BLaER1 (cell line): ENCODE data around the gene NFIX.
A peak's percentile ranks its signal among the peaks of the same experiment; 100 is the strongest.

Source experiments
- H3K27ac ChIP-seq: shearing (Covaris generic); formaldehyde crosslinking; 2 replicates; pipeline ENCODE4 v1.8.1; 2022
- H3K27me3 ChIP-seq: shearing (Covaris generic); formaldehyde crosslinking; 2 replicates; pipeline ENCODE4 v1.8.1; 2022
- H3K36me3 ChIP-seq: shearing (Covaris generic); formaldehyde crosslinking; 2 replicates; pipeline ENCODE4 v1.8.1; 2022
- H3K4me1 ChIP-seq: shearing (Covaris generic); formaldehyde crosslinking; 2 replicates; pipeline ENCODE4 v1.8.1; 2022
- H3K4me2 ChIP-seq: shearing (Covaris generic); formaldehyde crosslinking; 2 replicates; pipeline ENCODE4 v1.8.1; 2022
- H3K4me3 ChIP-seq: shearing (Covaris generic); formaldehyde crosslinking; 2 replicates; pipeline ENCODE4 v1.8.1; 2022
- H3K9ac ChIP-seq: shearing (Covaris generic); formaldehyde crosslinking; 2 replicates; pipeline ENCODE4 v1.8.1; 2022
- H3K9me3 ChIP-seq: shearing (Covaris generic); formaldehyde crosslinking; 2 replicates; pipeline ENCODE4 v1.8.1; 2022
- H4K20me1 ChIP-seq: shearing (Covaris generic); formaldehyde crosslinking; 2 replicates; pipeline ENCODE4 v1.8.1; 2022
- Cebpa-rat ChIP-seq: shearing (Covaris generic); IDR thresholded peaks from 2 replicates; pipeline ENCODE4 v1.8.1; 2022

The NFIX gene

DNA sequence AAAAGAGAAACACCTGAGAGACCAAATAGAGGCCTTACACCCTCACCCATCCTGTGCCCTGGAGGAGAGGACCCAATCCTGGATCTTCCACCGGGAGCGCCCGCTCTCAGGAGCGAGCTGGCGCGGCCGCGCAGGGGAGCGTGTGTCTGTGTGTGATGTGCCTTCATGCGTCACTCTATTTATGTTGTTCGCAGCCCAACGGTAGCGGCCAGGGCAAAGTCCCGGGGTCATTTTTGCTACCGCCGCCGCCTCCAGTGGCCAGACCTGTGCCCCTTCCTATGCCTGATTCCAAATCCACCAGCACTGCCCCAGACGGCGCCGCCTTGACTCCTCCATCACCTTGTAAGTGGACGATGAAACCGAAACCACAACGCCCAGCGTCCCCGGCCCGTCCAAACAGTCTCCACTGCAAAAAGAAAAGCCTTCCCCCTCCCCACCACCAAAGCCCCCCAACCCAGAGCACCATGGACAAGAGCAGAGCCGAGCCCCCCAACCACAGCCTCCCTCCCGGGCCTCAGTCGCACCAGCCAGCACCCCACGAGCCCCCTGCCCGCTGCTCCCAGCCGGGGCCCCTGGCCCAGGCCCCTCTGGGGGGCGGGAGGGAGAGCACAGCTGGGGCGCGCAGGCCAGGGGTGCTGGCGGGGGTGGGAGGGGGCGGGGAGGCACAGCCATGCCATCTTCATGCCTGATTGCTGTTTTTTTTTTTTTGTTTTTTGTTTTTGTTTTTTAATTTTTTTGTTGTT, 92.7 kb downstream of the NFIX start:
- no peaks in the 10 kb centered on the region for H3K27me3 ChIP-seq
- no peak for TF ChIP-seq Cebpa-rat
- H3K4me2 ChIP-seq, result no peak overlapping the region
- H3K4me3 ChIP-seq, result no peak overlapping the region
- no peaks in the 10 kb centered on the region for H3K9me3 ChIP-seq
- peaks cover 52% of the 10 kb centered on the region for H3K4me1 ChIP-seq
- no peak overlapping the region for H3K9ac ChIP-seq
- peaks cover 48% of the 10 kb centered on the region for H3K36me3 ChIP-seq
- no peaks in the 10 kb centered on the region; the same call in 1 of the 2 replicates for H4K20me1 ChIP-seq
- no peak overlapping the region for H3K27ac ChIP-seq

DNA sequence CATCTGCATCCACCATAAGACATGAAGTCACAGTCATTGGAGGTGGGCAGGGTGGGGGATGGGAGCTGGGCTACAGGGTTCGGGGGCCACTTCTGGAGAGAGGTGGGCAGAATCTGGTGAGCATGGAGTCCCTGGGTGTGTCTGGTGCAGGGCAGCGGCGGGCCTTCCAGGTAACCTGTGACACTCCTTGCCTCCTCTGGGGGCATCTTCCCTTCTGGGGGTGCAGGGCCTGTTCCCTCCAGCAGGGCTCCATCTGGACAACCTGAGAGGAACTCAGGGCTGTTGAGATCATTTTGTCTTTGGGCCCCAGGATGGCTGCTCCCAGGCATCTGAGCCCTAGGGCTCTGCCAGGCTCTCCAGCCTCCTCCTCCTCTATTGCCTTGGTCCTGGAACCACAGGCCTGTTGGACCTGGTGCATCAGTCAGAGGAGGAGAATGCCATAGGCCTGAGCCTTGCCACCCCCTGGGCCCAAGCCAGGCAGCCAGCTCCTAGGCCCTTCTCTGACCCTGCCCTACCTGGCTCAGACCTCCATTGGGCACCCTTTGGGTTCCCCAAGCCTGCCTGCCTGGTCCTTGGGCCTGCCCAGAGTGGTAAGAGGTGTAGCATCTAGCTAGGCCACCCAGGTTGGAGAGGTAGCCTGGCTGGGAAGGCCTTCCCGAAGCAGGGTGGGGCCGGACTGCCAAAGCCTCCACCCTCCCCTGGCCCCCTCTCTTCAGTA, 94.0 kb downstream of the NFIX start:
- no peaks in the 10 kb centered on the region for H3K9me3 ChIP-seq
- no peak for TF ChIP-seq Cebpa-rat
- peak overlapping the region; percentile 99 for H3K4me2 ChIP-seq
- peak overlapping the region; percentile 74 for H3K9ac ChIP-seq
- no peaks in the 10 kb centered on the region; the same call in 1 of the 2 replicates for H4K20me1 ChIP-seq
- no peaks in the 10 kb centered on the region for H3K27me3 ChIP-seq
- peak overlapping the region; percentile 81 for H3K27ac ChIP-seq
- no peak overlapping the region; the same call in 1 of the 2 replicates for H3K4me3 ChIP-seq
- peaks cover 34% of the 10 kb centered on the region for H3K36me3 ChIP-seq
- peaks cover 65% of the 10 kb centered on the region for H3K4me1 ChIP-seq

DNA sequence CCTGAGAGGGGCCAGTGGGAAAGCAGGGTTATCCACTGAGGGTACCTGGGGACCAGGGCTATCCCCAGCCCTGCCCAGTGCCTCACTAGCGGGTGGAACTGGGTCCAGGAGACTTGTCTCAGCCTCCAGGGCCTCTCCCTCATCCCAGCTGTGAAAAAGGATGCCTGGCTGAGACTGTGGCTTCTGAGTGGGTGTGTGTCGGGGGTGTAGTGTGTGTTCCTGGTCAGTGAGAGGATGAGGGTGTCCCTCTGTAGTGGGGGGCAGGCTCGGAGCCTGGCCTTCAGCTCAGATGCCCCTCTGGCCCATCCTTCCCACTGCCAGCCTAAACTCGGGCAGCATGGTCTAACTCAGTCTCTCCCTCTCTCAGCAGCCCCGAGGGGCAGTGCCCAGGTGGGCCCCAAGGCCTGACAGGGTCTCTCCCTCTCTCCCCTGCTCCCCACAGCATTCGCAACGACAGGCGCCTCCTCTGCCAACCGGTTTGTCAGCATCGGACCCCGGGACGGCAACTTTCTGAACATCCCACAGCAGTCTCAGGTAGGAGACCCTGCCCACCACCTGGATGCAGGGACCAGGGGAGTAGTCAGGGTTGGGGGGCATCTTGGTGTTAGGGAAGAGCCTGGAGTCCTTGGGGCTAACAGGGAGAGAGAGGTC, 94.7 kb downstream of the NFIX start:
- peak overlapping the region; percentile 81 for H3K27ac ChIP-seq

DNA sequence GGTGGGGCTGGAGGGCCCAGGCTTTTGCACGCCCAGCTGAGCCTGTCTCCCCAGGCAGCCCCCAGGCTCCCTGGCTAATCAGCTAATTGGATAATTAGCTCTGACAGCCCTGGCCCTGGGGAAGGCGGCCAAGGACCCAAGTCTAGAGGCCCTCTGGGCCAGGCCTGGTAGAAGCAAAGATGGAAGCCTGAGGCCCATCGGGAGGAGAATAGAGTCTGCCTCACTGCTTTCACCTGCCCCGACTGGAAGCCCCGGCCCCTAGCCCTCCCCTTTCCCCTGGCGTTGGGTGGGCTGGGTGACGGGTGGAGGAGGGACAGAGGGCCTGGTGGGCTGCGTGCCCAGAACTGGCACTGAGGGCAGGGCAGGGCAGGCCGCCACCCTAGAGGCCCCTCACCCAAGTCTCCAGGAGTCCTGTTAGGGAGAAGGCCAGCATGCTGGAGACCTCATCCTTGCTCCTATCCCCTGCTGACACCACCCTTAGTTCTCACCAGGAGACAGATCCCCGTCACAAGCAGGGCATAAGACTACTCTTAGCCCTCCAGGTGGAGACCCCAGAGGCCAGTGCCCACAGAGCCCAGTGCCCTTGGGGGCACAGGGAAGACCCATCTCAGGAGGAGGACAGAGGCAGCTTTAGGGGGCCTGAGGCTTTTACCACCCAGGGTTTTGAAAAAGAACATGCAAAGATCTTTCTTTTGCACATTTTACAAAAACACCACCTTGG, 95.4 kb downstream of the NFIX start:
- peak overlapping the region; percentile 74 for H3K9ac ChIP-seq
- no peak for TF ChIP-seq Cebpa-rat
- H3K27ac ChIP-seq, result peak overlapping the region; percentile 81
- H3K9me3 ChIP-seq, result no peaks in the 10 kb centered on the region
- peak overlapping the region; percentile 40; the same call in 1 of the 2 replicates for H3K4me3 ChIP-seq
- no peaks in the 10 kb centered on the region; the same call in 1 of the 2 replicates for H4K20me1 ChIP-seq
- H3K36me3 ChIP-seq, result peaks cover 26% of the 10 kb centered on the region
- H3K4me2 ChIP-seq, result peak overlapping the region; percentile 99
- H3K27me3 ChIP-seq, result no peaks in the 10 kb centered on the region
- peaks cover 73% of the 10 kb centered on the region for H3K4me1 ChIP-seq

More for the DNA sequence above, 94.7 kb downstream of the NFIX start:
- Histone ChIP-seq H3K36me3 (peaks cover 31% of the 10 kb centered on the region), H3K27me3 (no peaks in the 10 kb centered on the region), H3K4me2 (peak overlapping the region; percentile 99), H3K9ac (peak overlapping the region; percentile 74), H3K9me3 (no peaks in the 10 kb centered on the region), H3K4me3 (no peak overlapping the region; the same call in 1 of the 2 replicates), H3K4me1 (peaks cover 71% of the 10 kb centered on the region), H4K20me1 (no peaks in the 10 kb centered on the region; the same call in 1 of the 2 replicates)
- no peak for TF ChIP-seq Cebpa-rat

DNA sequence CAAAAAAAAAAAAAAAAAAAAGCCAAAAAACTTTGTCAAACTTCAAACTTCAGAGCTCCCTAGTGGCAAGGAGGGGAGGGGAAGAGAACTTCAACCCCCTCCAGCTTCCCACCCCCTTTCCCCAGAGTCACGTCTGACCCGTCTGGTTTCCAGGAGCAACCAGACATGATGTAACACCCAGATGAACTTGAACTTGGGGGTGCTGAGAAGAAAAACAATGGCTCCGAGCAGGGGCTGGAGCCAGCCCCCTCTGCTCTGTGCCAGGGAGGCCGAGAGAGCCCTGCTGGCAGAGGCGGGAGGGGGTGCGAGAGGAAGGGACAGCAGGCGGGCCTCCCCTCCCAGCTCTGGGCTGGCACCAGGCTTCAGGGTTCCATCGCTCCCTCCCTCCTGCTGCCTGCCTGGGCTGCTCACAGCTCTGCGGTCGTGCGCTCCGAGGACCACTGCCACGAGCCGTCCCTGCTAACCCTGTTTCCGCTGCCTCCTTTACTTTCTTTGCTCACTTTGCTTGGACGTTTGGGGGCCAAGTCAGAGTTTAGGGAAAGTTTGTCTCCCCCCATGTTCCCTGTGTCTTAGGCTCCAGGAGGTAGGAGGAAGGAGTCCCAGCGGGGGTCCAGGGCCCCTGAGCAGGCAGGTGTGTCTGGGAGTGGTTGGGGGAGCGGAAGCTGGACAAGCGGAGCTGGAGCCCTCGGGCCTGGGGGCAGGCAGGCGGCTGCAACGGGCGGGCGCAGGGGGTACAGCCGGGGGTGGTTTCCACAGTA, 96.3 kb downstream of the NFIX start:
- no peak for TF ChIP-seq Cebpa-rat
- Histone ChIP-seq H3K9me3 (no peaks in the 10 kb centered on the region), H3K36me3 (peaks cover 16% of the 10 kb centered on the region), H3K27me3 (peaks cover 1% of the 10 kb centered on the region; the same call in 1 of the 2 replicates), H3K9ac (peak overlapping the region; percentile 74), H3K27ac (peak overlapping the region; percentile 81), H3K4me2 (peak overlapping the region; percentile 99), H3K4me3 (peak overlapping the region; percentile 40), H3K4me1 (peaks cover 81% of the 10 kb centered on the region), H4K20me1 (peaks cover 8% of the 10 kb centered on the region)

DNA sequence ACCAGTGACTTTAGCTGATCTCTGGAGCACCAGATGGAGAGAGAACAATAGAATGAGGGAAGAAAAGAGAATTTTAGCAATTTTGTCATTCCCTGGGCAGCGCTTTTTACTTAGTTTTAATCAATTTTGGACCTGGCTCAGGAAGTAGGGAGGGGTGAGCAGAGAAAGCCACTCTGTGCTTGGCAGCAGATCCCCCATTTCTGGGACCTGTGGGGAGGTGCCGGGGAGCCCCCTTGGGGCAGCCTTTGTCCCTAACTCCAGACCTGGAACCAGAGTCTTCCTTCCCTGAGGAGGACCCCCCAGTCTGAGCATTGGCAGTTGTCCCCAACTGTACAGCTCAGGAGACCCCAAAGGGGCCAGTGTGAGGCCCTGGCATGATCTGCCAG, 96.9 kb downstream of the NFIX start:
- Histone ChIP-seq H3K36me3 (peaks cover 11% of the 10 kb centered on the region), H3K4me2 (peak overlapping the region; percentile 99), H4K20me1 (peaks cover 14% of the 10 kb centered on the region), H3K4me3 (peak overlapping the region; percentile 40; the same call in 1 of the 2 replicates), H3K4me1 (peaks cover 87% of the 10 kb centered on the region), H3K9me3 (no peaks in the 10 kb centered on the region), H3K9ac (peak overlapping the region; percentile 74), H3K27ac (peak overlapping the region; percentile 81), H3K27me3 (peaks cover 6% of the 10 kb centered on the region; the same call in 1 of the 2 replicates)
- TF ChIP-seq Cebpa-rat, result no peak

DNA sequence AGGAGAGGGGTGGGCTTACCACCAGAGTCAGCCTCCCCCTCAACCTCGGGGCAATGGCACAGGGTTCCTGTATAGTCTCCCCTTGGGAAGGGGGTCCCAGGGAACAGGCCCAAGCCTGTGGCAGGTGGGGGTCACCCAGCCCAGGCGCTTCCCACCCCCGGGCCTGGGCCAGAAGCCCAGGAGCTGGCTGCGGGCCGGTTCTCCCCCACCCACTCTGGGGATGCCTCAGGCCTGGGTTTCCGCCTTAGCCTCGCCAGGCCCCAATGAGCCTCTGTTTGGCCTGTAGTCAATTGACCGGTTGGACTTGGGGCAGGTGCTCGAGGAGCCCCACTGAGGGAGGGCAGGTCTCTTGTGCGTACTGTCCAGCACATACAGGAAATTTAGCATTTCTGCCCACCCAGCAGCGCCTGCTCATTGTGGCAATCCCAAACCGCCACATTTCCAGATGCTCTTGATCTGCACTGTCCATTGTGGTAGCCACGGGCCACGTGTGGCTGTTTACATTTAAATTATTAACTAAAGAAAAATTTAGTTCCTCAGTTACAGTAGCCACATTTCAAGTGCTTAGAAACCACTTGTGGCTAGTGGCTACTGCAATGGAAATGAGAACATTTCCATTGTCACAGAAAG, 97.4 kb downstream of the NFIX start:
- Histone ChIP-seq H3K4me1 (peaks cover 90% of the 10 kb centered on the region), H3K27ac (peak overlapping the region; percentile 81), H3K36me3 (peaks cover 7% of the 10 kb centered on the region; the same call in 1 of the 2 replicates), H3K4me3 (peak overlapping the region; percentile 11; the same call in 1 of the 2 replicates), H3K9ac (peak overlapping the region; percentile 74), H4K20me1 (peaks cover 17% of the 10 kb centered on the region), H3K27me3 (peaks cover 10% of the 10 kb centered on the region; the same call in 1 of the 2 replicates), H3K4me2 (peak overlapping the region; percentile 99), H3K9me3 (no peaks in the 10 kb centered on the region)
- no peak for TF ChIP-seq Cebpa-rat

DNA sequence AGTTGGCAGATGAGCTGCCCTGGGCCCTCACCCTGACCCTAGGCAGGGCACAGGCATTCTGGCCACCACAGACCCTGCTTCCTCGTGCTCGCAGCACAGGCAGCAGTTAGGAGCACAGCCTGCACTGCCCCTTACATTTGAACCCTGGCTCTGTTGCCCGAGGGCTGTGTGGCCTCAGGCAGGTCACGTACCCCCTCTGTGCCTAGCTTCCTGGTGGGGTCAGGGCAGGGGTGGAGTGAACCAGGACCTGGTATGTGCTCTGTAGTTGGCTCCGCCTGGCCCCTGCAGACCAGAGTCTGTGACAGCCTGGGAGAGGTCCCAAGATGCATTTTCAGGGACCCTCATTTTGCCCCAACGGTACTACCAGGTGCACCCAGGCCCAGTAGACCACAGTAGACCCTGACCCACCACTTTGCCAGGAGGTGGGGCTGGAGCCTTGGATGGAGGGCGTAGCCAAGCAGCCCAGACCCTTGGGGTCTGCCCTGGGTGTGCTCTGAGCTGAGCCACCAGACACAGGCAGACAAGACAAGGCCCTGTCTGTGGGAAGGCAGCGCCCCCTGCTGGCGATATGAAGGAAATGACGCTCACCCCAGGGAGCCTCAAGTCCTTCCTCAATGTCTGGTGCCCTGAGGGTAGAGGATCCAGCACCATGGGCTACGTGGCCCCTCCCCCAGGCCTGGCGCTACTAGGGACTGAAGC, 98.3 kb downstream of the NFIX start:
- H4K20me1 ChIP-seq, result peaks cover 18% of the 10 kb centered on the region
- H3K9ac ChIP-seq, result peak overlapping the region; percentile 80

More for the DNA sequence above, 98.3 kb downstream of the NFIX start:
- Histone ChIP-seq H3K36me3 (peaks cover 3% of the 10 kb centered on the region; the same call in 1 of the 2 replicates), H3K4me1 (peaks cover 89% of the 10 kb centered on the region), H3K4me2 (peak overlapping the region; percentile 99), H3K4me3 (peak overlapping the region; percentile 89; the same call in 1 of the 2 replicates), H3K27me3 (peaks cover 16% of the 10 kb centered on the region; the same call in 1 of the 2 replicates), H3K27ac (peak overlapping the region; percentile 81), H3K9me3 (no peaks in the 10 kb centered on the region)
- TF ChIP-seq Cebpa-rat, result no peak
